K562 (cell line): ENCODE measurements around the gene OR2AT4. TPM values are rescaled to one million over a fixed set of nuclear protein-coding genes. Genes with fewer than 3 reads are reported as not detected.

ENCODE experiments used
- CBX5 ChIP-seq: IDR thresholded peaks from 2 replicates; pipeline ENCODE4 v1.6.1; 2014; ENCODE audit warnings: low read depth, borderline replicate concordance
- DDX20 ChIP-seq: fragments of 450-650 bp; IDR thresholded peaks from 2 replicates; pipeline ENCODE4 v1.6.1; 2016; ENCODE audit warnings: missing genetic modification characterization, low read depth, mild to moderate bottlenecking, missing compliant biosample characterization, moderate library complexity
- ELF4 ChIP-seq: fragments of 450-650 bp; formaldehyde crosslinking; IDR thresholded peaks from 2 replicates; pipeline ENCODE4 v1.4.0; 2022; ENCODE audit warnings: missing genetic modification characterization
- FOXP4 ChIP-seq: sonication (generic); formaldehyde crosslinking; IDR thresholded peaks from 2 replicates; pipeline ENCODE4 v1.8.0; 2022; ENCODE audit warnings: mild to moderate bottlenecking, missing genetic modification reagents, borderline replicate concordance
- GATAD2B ChIP-seq: fragments of 450-650 bp; IDR thresholded peaks from 2 replicates; pipeline ENCODE4 v1.6.1; 2017; ENCODE audit warnings: mild to moderate bottlenecking, borderline replicate concordance
- HDGF ChIP-seq: fragments of 450-650 bp; IDR thresholded peaks from 2 replicates; pipeline ENCODE4 v1.6.1; 2016
- JUN ChIP-seq, 2 experiments: sonication (generic) in 1 of 2; formaldehyde crosslinking in 1 of 2; IDR thresholded peaks; 2 replicates each; pipeline versions ENCODE4 v1.6.1 to v1.8.0; 2012 to 2022; ENCODE audit warnings: borderline replicate concordance in 2 of 2, mild to moderate bottlenecking in 2 of 2, improper control_type of control experiment in 1 of 2, low read depth in 1 of 2, low read length in 1 of 2, missing genetic modification reagents in 1 of 2
- MAFG ChIP-seq: fragments of 450-650 bp; conservative IDR thresholded peaks from 2 replicates; pipeline ENCODE4 v1.6.1; 2016; ENCODE audit warnings: missing genetic modification characterization, missing compliant biosample characterization
- MEF2D ChIP-seq: conservative IDR thresholded peaks from 2 replicates; pipeline ENCODE4 v1.6.1; 2016; ENCODE audit warnings: low read depth, missing genetic modification characterization, missing compliant biosample characterization
- SMARCA4 ChIP-seq: fragments of 450-650 bp; IDR thresholded peaks from 2 replicates; pipeline ENCODE4 v1.6.1; 2016
- SPI1 ChIP-seq: IDR thresholded peaks from 2 replicates; pipeline ENCODE4 v1.6.1; 2011; ENCODE audit warnings: low read depth, low read length, control low read depth, borderline replicate concordance
- THRB ChIP-seq: fragments of 450-650 bp; formaldehyde crosslinking; conservative IDR thresholded peaks from 2 replicates; pipeline ENCODE4 v1.4.0; 2022; ENCODE audit warnings: mild to moderate bottlenecking, missing genetic modification characterization
- ZBTB17 ChIP-seq: fragments of 450-650 bp; formaldehyde crosslinking; IDR thresholded peaks from 2 replicates; pipeline ENCODE4 v1.4.0; 2020; ENCODE audit warnings: mild to moderate bottlenecking
- ZNF318 ChIP-seq, 2 experiments: fragments of 450-650 bp; IDR thresholded peaks; 2 replicates each; pipeline ENCODE4 v1.6.1; 2016; ENCODE audit warnings: mild to moderate bottlenecking in 2 of 2, borderline replicate concordance in 1 of 2, low read depth in 1 of 2, moderate library complexity in 1 of 2
- ZNF644 ChIP-seq: fragments of 200-800 bp; sonication (Bioruptor generic); IDR thresholded peaks from 2 replicates; pipeline ENCODE4 v1.6.1; 2016; ENCODE audit warnings: low read depth, missing genetic modification characterization, missing compliant biosample characterization
- polyA plus RNA-seq, 8 experiments: library from polyadenylated mRNA; depleted of rRNA in 4 of 8; stranded (reverse) in 5 of 8; unstranded in 3 of 8; fragments of >200 nt; fragmentation: Nextera tagmentation in 2 of 8; fragmentation: Illumina TruSeq in 1 of 8; extraction: Ambion mirVana in 2 of 8; extraction: Trizol in 1 of 8; gene quantifications; 2 replicates each; pipeline versions ENCODE4 v1.2.1 to v1.2.3, GENCODE V29; 2011 to 2014; ENCODE audit warnings: inconsistent platforms in 1 of 8, missing spikeins in 1 of 8
- total RNA-seq, 7 experiments: library from RNA; depleted of rRNA in 6 of 7; stranded (reverse); fragments of >200 nt in 6 of 7; fragmentation: Illumina TruSeq in 2 of 7; extraction: Trizol in 2 of 7; gene quantifications; 2 replicates each; pipeline versions ENCODE4 v1.2.1 to v1.2.3, GENCODE V29; 2011 to 2021; ENCODE audit warnings: low replicate concordance in 1 of 7

OR2AT4 gene
- total and polyA plus RNA-seq, 9 of the 15 experiments (the other 6 are each of a cell fraction or from before 2014, with no cell fraction given), result 0.86 to 3.1 (median 2.0) TPM

- TF ChIP-seq CBX5 (no peak), ZNF318 (IDR thresholded peaks at IDR 0.05; ENCODE audit: borderline replicate concordance in 1 of 2, low read depth in 1 of 2) (no peak), HDGF (0 out of 2 replicates have a peak, but pooled peaks have one; percentile 41), GATAD2B (no peak), FOXP4 (CRISPR knock-in tag) (no peak), ELF4 (CRISPR knock-in tag) (no peak), ZBTB17 (CRISPR knock-in tag) (peak; percentile 62; the same call in 1 of the 2 replicates), ZNF644 (tag) (no peak), SPI1 (peak; percentile 76; the same call in 1 of the 2 replicates), JUN (IDR thresholded peaks at IDR 0.05; ENCODE audit: borderline replicate concordance, low read depth, low read length) (peak; percentile 67; the same call in 1 of the 2 replicates), JUN (CRISPR knock-in tag; IDR thresholded peaks at IDR 0.05; ENCODE audit: borderline replicate concordance) (no peak), MEF2D (tag) (no peak), SMARCA4 (peak; percentile 67), MAFG (tag) (peak; percentile 96), DDX20 (tag) (no peak), THRB (CRISPR knock-in tag) (0 out of 2 replicates have a peak, but pooled peaks have one; percentile 10)
Observed at GRCh38 chr11:75100314-75100713, 3.6 kb upstream of the OR2AT4 start (continued).
